HEK293 (cell line): ENCODE measurements around the gene AFF3.

ENCODE experiments used
- CTCF ChIA-PET: fragments of 350-600 bp; formaldehyde crosslinking; extraction: SDS; loops from one replicate; lab custom pipeline; 2021; ENCODE audit warnings: antibody characterized with exemption; lab: Yijun Ruan, JAX
- POLR2A ChIA-PET: fragments of 300-600 bp; formaldehyde crosslinking; extraction: SDS; loops from one replicate; lab custom pipeline; 2020; ENCODE audit warnings: antibody characterized with exemption, inconsistent platforms; lab: Yijun Ruan, JAX
- H3K27ac ChIP-seq: fragments of 200-500 bp; sonication (Bioruptor generic); 2 replicates; pipeline ENCODE4 v1.5.1; 2014; ENCODE audit warnings: low read depth, low read length, control low read depth, inconsistent platforms; ENCODE audit errors: extremely low read depth
- H3K36me3 ChIP-seq, 2 experiments: fragments of 200-500 bp in 1 of 2; sonication (Bioruptor generic) in 1 of 2; 1 replicate in 1 of 2; 2 replicates in 1 of 2; pipeline ENCODE4 v1.5.1; 2014 to 2017; ENCODE audit warnings: inconsistent platforms in 2 of 2, low read length in 2 of 2; ENCODE audit not compliant: control insufficient read depth in 2 of 2, insufficient read depth in 1 of 2
- H3K4me1 ChIP-seq: fragments of 200-500 bp; sonication (Bioruptor generic); 2 replicates; pipeline ENCODE4 v1.5.1; 2014; ENCODE audit warnings: mild to moderate bottlenecking, low read length, inconsistent platforms; ENCODE audit not compliant: control insufficient read depth, insufficient read depth
- H3K4me3 ChIP-seq: 2 replicates; pipeline ENCODE4 v1.5.1; 2011; ENCODE audit warnings: low read depth, mild to moderate bottlenecking, control low read depth, low read length, moderate library complexity
- H3K9me3 ChIP-seq: fragments of 200-500 bp; sonication (Bioruptor generic); 2 replicates; pipeline ENCODE4 v1.5.1; 2014; ENCODE audit warnings: low read depth, low read length, inconsistent platforms; ENCODE audit not compliant: control insufficient read depth, insufficient read depth
- OSR2 ChIP-seq: fragments of 450-650 bp; formaldehyde crosslinking; IDR thresholded peaks from 2 replicates; pipeline ENCODE4 v1.5.1; 2016; ENCODE audit warnings: missing biosample characterization, missing genetic modification characterization
- PRDM4 ChIP-seq: fragments of 450-650 bp; formaldehyde crosslinking; IDR thresholded peaks from 2 replicates; pipeline ENCODE4 v1.5.1; 2017; ENCODE audit warnings: missing biosample characterization, missing genetic modification characterization
- SP7 ChIP-seq: fragments of 450-650 bp; formaldehyde crosslinking; IDR thresholded peaks from 2 replicates; pipeline ENCODE4 v1.5.1; 2016; ENCODE audit warnings: missing biosample characterization, missing genetic modification characterization
- TCF7L2 ChIP-seq: IDR thresholded peaks from 2 replicates; pipeline ENCODE4 v1.6.1; 2011; ENCODE audit warnings: low read depth, mild to moderate bottlenecking, inconsistent platforms, low read length, moderate library complexity, borderline replicate concordance
- TRIM28 ChIP-seq: IDR thresholded peaks from 2 replicates; pipeline ENCODE4 v1.6.1; 2011; ENCODE audit warnings: low read length, control low read depth, borderline replicate concordance
- ZBTB17 ChIP-seq: fragments of 450-650 bp; formaldehyde crosslinking; IDR thresholded peaks from 2 replicates; pipeline ENCODE4 v1.5.1; 2016; ENCODE audit warnings: missing biosample characterization, missing genetic modification characterization
- ZBTB44 ChIP-seq: fragments of 450-650 bp; IDR thresholded peaks from 2 replicates; pipeline ENCODE4 v1.5.1; 2018; ENCODE audit warnings: missing biosample characterization, mild to moderate bottlenecking, missing genetic modification characterization
- ZBTB7A ChIP-seq: fragments of 450-650 bp; formaldehyde crosslinking; IDR thresholded peaks from 2 replicates; pipeline ENCODE4 v1.5.1; 2016; ENCODE audit warnings: low read depth, missing biosample characterization, missing genetic modification characterization
- ZEB2 ChIP-seq: fragments of 450-650 bp; formaldehyde crosslinking; IDR thresholded peaks from 2 replicates; pipeline ENCODE4 v1.5.1; 2016; ENCODE audit warnings: missing biosample characterization, missing genetic modification characterization
- ZFP69B ChIP-seq: fragments of 450-650 bp; formaldehyde crosslinking; IDR thresholded peaks from 2 replicates; pipeline ENCODE4 v1.5.1; 2016; ENCODE audit warnings: missing biosample characterization, missing genetic modification characterization
- ZNF324 ChIP-seq: fragments of 450-650 bp; formaldehyde crosslinking; IDR thresholded peaks from 2 replicates; pipeline ENCODE4 v1.5.1; 2016; ENCODE audit warnings: missing biosample characterization, missing genetic modification characterization
- ZNF366 ChIP-seq: fragments of 450-650 bp; formaldehyde crosslinking; conservative IDR thresholded peaks from 2 replicates; pipeline ENCODE4 v1.5.1; 2016; ENCODE audit warnings: missing biosample characterization, missing genetic modification characterization
- ZNF394 ChIP-seq: fragments of 450-650 bp; formaldehyde crosslinking; IDR thresholded peaks from 2 replicates; pipeline ENCODE4 v1.5.1; 2016; ENCODE audit warnings: missing biosample characterization, missing genetic modification characterization, mild to moderate bottlenecking, moderate library complexity, borderline replicate concordance
- ZNF549 ChIP-seq: fragments of 450-650 bp; IDR thresholded peaks from 2 replicates; pipeline ENCODE4 v1.5.1; 2018; ENCODE audit warnings: missing biosample characterization, missing genetic modification characterization, mild to moderate bottlenecking, inconsistent platforms, moderate library complexity
- ZNF571 ChIP-seq: fragments of 450-650 bp; formaldehyde crosslinking; IDR thresholded peaks from 2 replicates; pipeline ENCODE4 v1.5.0; 2017; ENCODE audit warnings: missing biosample characterization, missing genetic modification characterization
- ZNF585B ChIP-seq: fragments of 450-650 bp; formaldehyde crosslinking; IDR thresholded peaks from 2 replicates; pipeline ENCODE4 v1.5.1; 2016; ENCODE audit warnings: missing biosample characterization, missing genetic modification characterization
- ZNF596 ChIP-seq: fragments of 450-650 bp; IDR thresholded peaks from 2 replicates; pipeline ENCODE4 v1.5.0; 2018; ENCODE audit warnings: missing biosample characterization, mild to moderate bottlenecking, missing genetic modification characterization, moderate library complexity
- ZNF600 ChIP-seq: fragments of 450-650 bp; formaldehyde crosslinking; IDR thresholded peaks from 2 replicates; pipeline ENCODE4 v1.5.1; 2016; ENCODE audit warnings: missing biosample characterization, missing genetic modification characterization
- ZNF629 ChIP-seq: fragments of 450-650 bp; formaldehyde crosslinking; IDR thresholded peaks from 2 replicates; pipeline ENCODE4 v1.5.1; 2017; ENCODE audit warnings: missing biosample characterization, missing genetic modification characterization
- ZNF654 ChIP-seq: fragments of 450-650 bp; formaldehyde crosslinking; IDR thresholded peaks from 2 replicates; pipeline ENCODE4 v1.5.1; 2016; ENCODE audit warnings: low read depth, missing biosample characterization, missing genetic modification characterization
- ZNF76 ChIP-seq: fragments of 450-650 bp; formaldehyde crosslinking; IDR thresholded peaks from 2 replicates; pipeline ENCODE4; 2016; ENCODE audit warnings: low read depth, missing biosample characterization, missing genetic modification characterization, borderline replicate concordance
- ZNF843 ChIP-seq: fragments of 450-650 bp; formaldehyde crosslinking; IDR thresholded peaks from 2 replicates; pipeline ENCODE4 v1.5.1; 2016; ENCODE audit warnings: missing biosample characterization, missing genetic modification characterization
- TF ChIP-seq, protein P1 (sequence below): fragments of 450-650 bp; formaldehyde crosslinking; IDR thresholded peaks from 2 replicates; pipeline ENCODE4 v1.5.1; 2016; ENCODE audit warnings: missing biosample characterization, missing genetic modification characterization
- TF ChIP-seq, protein P2 (sequence below): fragments of 450-650 bp; formaldehyde crosslinking; IDR thresholded peaks from 2 replicates; pipeline ENCODE4 v1.5.1; 2016; ENCODE audit warnings: missing biosample characterization, missing genetic modification characterization

AFF3 gene

GRCh38 chr2:99974682-99975375 is 167.6 kb downstream of the AFF3 start:
- TF ChIP-seq ZNF654 (tag by site-specific recombination) (no peak), TRIM28 (peak; percentile 68; the same call in 1 of the 2 replicates), ZNF76 (tag by site-specific recombination) (no peak), ZBTB7A (tag by site-specific recombination) (no peak)
- CTCF ChIA-PET: no interaction called here
- POLR2A ChIA-PET: no interaction called here
- Histone ChIP-seq H3K4me3 (no peak overlapping the region), H3K9me3 (no peaks in the 10 kb centered on the region), H3K4me1 (peaks cover 10% of the 10 kb centered on the region), H3K36me3 (no peaks in the 10 kb centered on the region), H3K27ac (no peak overlapping the region)

DNA sequence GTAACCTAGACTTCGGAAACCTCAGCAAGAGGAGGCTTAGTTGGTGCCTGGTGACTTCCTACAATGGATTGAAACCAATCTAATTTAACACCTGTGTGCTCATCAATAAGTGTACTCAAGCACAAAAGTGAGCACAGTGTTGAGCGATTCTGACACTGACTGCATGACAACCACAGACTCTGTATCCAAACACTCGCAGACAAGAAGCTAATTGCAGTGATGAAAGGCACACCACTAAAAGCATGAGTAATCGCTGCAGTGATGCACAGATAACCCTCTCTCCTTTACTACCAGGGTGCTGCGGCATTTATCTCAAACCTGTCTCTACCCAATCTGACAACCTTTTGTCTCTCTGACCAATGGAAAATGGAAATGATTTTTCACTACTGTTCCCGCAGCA is 168.1 kb downstream of the AFF3 start:
- Histone ChIP-seq H3K36me3 (no peaks in the 10 kb centered on the region), H3K27ac (no peak overlapping the region), H3K9me3 (no peaks in the 10 kb centered on the region), H3K4me1 (peaks cover 10% of the 10 kb centered on the region), H3K4me3 (no peak overlapping the region)
- CTCF ChIA-PET: no interaction called here
- POLR2A ChIA-PET: no interaction called here
- peak; percentile 60; the same call in 1 of the 2 replicates for TF ChIP-seq TCF7L2
- TF ChIP-seq, protein P1, sequence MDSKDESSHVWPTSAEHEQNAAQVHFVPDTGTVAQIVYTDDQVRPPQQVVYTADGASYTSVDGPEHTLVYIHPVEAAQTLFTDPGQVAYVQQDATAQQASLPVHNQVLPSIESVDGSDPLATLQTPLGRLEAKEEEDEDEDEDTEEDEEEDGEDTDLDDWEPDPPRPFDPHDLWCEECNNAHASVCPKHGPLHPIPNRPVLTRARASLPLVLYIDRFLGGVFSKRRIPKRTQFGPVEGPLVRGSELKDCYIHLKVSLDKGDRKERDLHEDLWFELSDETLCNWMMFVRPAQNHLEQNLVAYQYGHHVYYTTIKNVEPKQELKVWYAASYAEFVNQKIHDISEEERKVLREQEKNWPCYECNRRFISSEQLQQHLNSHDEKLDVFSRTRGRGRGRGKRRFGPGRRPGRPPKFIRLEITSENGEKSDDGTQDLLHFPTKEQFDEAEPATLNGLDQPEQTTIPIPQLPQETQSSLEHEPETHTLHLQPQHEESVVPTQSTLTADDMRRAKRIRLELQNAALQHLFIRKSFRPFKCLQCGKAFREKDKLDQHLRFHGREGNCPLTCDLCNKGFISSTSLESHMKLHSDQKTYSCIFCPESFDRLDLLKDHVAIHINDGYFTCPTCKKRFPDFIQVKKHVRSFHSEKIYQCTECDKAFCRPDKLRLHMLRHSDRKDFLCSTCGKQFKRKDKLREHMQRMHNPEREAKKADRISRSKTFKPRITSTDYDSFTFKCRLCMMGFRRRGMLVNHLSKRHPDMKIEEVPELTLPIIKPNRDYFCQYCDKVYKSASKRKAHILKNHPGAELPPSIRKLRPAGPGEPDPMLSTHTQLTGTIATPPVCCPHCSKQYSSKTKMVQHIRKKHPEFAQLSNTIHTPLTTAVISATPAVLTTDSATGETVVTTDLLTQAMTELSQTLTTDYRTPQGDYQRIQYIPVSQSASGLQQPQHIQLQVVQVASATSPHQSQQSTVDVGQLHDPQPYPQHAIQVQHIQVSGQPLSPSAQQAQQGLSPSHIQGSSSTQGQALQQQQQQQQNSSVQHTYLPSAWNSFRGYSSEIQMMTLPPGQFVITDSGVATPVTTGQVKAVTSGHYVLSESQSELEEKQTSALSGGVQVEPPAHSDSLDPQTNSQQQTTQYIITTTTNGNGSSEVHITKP (tag by site-specific recombination): no peak
- 0 out of 2 replicates have a peak, but pooled peaks have one; percentile 23 for TF ChIP-seq ZNF324
- TF ChIP-seq ZNF394 (tag by site-specific recombination): peak; percentile 20; the same call in 1 of the 2 replicates
- peak; percentile 68 for TF ChIP-seq ZNF600 (tag by site-specific recombination)
- TF ChIP-seq ZNF549 (tag by site-specific recombination): no peak
- TF ChIP-seq ZFP69B: no peak
- TF ChIP-seq ZBTB44 (tag by site-specific recombination): peak; percentile 85
- TF ChIP-seq OSR2 (tag by site-specific recombination): peak; percentile 93
- no peak for TF ChIP-seq ZNF571
- peak; percentile 55 for TF ChIP-seq SP7 (tag by site-specific recombination)
- peak; percentile 65 for TF ChIP-seq ZNF629
- peak; percentile 84 for TF ChIP-seq ZEB2 (tag by site-specific recombination)
- TF ChIP-seq, protein P2, sequence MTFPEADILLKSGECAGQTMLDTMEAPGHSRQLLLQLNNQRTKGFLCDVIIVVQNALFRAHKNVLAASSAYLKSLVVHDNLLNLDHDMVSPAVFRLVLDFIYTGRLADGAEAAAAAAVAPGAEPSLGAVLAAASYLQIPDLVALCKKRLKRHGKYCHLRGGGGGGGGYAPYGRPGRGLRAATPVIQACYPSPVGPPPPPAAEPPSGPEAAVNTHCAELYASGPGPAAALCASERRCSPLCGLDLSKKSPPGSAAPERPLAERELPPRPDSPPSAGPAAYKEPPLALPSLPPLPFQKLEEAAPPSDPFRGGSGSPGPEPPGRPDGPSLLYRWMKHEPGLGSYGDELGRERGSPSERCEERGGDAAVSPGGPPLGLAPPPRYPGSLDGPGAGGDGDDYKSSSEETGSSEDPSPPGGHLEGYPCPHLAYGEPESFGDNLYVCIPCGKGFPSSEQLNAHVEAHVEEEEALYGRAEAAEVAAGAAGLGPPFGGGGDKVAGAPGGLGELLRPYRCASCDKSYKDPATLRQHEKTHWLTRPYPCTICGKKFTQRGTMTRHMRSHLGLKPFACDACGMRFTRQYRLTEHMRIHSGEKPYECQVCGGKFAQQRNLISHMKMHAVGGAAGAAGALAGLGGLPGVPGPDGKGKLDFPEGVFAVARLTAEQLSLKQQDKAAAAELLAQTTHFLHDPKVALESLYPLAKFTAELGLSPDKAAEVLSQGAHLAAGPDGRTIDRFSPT (tag by site-specific recombination): peak; percentile 53; the same call in 1 of the 2 replicates
- TF ChIP-seq ZNF366 (tag by site-specific recombination): peak; percentile 69
- peak; percentile 80; the same call in 1 of the 2 replicates for TF ChIP-seq ZNF843
- TF ChIP-seq ZNF585B: no peak
- TF ChIP-seq PRDM4 (tag by site-specific recombination): 0 out of 2 replicates have a peak, but pooled peaks have one; percentile 23
- TF ChIP-seq ZBTB17 (tag by site-specific recombination): peak; percentile 29; the same call in 1 of the 2 replicates
- TF ChIP-seq ZNF596 (tag by site-specific recombination): peak; percentile 21; the same call in 1 of the 2 replicates
